ENCODE measurements around the gene BMP5.
"Not testable (repeated sequence)": the region's sequence is repeated elsewhere in the genome, so short reads cannot be mapped to it uniquely, and the experiment has no call there.

The BMP5 gene

DNA sequence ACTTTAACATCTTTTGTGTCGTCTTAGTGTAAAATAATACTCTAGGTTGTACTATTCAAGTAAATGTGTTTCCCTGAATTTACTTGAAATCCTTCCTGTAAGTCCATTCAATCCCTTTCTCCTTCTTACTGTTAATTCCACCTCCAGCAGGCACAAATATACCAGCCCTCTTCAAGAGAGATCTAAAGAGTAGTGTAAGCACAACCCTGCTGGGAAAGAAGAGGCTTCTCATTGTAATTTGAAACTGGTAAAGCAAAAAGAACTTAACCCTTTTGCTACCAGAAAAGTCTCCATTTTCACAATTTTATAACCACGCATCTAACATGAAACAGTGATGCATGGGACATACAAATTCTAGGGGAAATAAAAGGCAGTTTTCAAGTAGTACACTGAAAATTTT lies at the start of gene BMP5:
BMP5 (minus strand) TSS at position 191 of the 400 bp plus-strand sequence. CDS start 725 bp downstream, outside the sequence.
- no peak for DNase-seq

DNA sequence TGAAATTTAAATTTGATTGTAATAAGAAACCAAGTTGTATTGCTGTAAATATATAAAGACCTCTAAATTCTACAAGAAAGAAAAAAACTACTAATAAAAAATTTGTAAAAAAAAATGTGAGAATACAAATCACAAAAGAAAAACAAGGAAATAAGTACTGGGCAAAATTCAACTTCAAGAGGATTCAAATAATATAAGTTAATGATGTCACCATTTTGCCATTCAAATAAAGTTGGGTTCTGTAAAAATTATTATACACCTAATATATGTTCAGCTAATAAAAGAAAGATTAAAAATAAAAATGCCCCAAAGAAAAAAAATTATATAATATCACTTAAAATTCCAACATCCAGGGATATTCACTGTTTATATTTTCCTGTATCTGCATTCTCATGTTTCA lies 47.0 kb upstream of the BMP5 start:
- DNase-seq = no peak

GRCh38 chr6:55919716-55920308 lies 44.4 kb upstream of the BMP5 start:
- no peak for DNase-seq

DNA sequence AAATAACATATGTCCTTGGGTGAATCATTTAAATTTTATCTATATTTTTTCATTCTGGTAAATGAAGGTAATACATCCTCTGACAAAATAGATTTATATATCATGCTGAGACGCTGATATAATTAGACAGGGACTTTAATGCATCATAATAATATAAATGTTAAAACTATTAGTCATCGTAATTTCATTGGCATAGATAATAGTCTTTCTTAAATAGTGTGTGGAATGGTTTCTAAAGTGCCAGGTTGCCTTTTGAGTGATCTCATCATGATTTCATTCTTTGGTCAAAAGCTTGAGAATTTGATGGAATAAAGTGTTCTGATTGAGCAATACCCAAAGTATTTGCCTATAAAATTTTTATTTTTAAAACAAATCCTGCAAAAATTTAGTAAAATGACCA lies 43.2 kb upstream of the BMP5 start:
- DNase-seq = no peak

DNA sequence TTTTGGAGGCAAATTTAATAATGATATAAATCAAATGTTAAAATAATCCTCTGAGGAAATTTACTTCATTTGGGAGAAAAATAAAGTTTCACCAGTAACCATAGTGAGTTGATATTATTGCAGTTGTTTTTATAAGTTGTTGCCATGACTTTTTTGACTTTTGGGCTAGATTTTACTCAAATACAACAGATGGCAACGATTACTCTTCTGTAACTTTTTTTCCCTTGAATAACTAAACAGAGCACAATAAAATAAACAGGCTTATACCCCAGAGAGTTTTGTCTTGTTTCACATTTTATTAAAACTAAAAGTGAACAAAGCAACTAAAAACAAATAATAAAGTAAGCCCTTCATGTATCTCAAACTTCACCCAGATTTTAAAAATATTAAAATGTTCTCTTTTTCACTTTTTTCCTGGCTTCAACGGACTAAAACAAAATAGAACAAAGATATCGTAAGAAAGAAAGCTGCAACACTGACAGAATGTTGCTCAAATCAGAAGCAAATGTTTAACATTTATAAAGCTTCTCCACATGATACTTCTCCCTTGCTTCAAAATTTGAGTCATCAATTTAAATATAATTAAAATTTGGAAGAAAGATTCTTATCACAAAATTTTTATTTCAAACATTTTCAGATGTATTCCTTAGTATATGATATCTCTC lies 42.5 kb upstream of the BMP5 start:
- no peak for DNase-seq

DNA sequence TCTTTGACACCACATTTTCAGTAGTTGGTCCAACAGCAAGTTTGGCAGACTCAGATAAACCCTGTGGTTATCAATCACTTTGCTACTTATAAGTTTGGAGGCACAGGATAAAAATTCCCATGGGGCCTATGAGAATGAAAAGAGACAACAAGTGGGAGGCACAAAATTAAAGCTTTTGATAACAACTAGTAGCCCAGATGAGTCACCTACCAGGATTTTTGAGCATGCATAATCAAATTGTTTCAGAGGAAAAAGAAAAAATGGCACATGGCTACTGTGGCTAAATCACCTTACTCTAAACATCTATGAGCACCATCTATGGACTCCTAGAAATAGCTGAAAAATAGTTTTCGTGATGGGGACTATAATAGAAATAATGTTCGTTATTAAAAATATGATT lies 40.8 kb upstream of the BMP5 start:
- no peak for DNase-seq

DNA sequence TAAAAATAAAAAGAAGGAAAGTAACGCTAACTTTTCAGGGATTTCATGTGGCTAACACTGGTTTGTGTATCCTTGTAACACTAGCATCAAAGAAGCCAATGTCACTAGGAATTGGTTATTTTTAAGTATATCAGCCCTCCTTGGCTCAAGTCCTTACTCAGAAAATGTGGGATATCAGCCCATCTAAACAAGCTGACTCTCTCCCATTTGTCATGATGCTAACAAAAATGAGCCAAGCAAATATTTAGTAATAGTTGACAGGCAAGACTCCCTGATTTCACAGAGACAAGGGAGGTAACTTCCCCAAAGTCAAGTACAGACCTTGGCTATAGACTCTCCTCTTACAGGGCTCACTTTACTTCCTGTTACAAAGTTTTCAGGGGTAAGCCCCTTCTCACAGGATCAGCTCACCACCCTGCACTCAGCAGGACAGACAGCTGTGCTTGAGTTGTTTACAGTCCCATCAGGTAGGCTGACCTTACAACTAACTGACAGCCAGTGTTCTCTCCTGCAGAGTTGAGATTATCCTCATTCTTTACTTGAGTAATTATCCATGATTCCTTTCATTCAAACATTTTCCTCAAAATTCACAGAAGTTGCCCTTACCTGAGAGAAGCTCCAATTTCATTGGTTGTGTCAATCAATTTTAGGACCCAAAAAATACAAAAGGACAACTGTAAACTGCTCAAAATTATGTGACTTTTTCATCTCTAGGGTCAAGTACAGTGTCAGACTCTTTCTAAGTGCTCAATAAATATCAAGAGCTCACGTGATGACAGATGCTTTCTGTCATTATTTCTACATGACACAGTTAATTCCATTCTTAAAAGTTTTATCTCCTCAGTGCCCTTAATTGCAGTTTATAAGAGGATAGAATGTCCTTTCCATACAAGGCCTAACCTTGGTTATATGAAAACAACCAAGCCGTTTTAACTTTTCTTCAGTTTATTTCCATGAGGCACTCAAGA lies 38.1 kb upstream of the BMP5 start:
- DNase-seq = no peak

GRCh38 chr6:55910466-55910865 lies 35.1 kb upstream of the BMP5 start:
- not testable (repeated sequence) for DNase-seq

- not testable (repeated sequence) for DNase-seq
These were observed 34.5 kb upstream of the BMP5 start for GRCh38 chr6:55909911-55910310.

DNA sequence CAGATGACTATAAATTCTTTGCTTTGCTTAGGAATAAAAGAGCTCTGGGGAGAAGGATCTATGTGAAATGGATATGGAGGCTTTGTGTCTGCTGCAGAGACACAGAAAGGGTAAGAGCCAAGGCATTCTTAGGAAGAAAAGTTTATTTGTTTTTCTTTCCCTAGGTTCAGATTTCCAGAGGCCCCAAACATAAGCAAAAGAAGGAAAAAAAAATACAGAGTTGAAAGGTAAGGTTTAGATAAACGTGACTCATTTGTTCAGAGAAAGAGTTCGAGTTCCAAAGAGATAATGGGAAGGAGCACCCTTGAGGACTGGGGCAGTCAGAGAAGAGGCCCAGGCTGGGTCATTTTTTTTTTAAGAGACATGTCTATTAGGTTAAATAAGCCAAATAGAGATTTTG lies 27.4 kb upstream of the BMP5 start:
- DNase-seq = no peak

GRCh38 chr6:55901765-55902270 lies 26.4 kb upstream of the BMP5 start:
- no peak for DNase-seq

DNA sequence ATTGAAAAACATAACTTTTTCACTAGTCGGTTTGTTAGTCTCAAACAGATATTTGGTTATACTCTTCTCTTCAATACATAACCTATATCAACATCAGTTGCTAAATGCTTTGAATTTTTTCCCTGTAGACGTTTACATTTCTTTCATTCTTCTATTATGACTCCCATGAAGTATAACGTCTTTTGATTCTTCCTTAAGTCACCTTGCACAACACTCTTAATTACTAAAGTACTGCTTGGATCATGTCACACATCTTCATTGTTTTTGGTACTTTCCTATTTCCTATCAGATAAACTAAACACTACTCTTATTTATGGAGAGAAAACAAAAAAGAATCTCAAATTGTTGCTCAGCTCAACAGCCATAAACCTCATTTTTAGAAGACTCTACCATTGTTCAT lies 23.0 kb upstream of the BMP5 start:
- no peak for DNase-seq

GRCh38 chr6:55897346-55897745 lies 22.0 kb upstream of the BMP5 start:
- DNase-seq = no peak

GRCh38 chr6:55895972-55896730 lies 20.8 kb upstream of the BMP5 start:
- no peak for DNase-seq

DNA sequence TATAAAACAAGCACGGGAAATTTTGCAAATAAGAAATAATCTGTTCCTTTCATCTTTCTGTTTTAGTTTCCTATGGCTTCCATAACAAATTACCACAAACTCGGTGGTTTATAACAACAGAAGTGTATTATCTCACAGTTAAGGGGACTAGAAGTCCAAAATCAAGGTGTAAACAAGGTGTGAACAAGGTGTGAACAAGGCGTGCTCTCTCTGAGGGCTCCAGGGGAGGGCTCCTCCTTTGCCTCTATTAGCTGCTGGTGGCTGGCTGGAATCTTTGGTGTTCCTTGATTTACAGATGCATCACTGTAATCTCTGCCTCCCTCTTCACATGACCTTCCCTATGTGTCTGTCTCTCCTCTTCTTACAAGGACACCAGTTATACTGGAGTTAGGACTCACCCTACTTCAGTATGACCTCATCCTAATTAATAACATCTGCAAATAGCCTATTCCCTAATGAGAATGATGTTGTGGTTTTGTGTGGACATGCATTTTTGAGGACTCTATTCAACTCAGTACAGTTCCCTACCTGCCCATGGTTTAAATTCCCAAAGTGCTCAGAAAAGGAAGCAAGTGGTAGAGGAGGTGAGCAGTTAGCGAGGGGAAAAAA lies 17.5 kb upstream of the BMP5 start:
- no peak for DNase-seq

DNA sequence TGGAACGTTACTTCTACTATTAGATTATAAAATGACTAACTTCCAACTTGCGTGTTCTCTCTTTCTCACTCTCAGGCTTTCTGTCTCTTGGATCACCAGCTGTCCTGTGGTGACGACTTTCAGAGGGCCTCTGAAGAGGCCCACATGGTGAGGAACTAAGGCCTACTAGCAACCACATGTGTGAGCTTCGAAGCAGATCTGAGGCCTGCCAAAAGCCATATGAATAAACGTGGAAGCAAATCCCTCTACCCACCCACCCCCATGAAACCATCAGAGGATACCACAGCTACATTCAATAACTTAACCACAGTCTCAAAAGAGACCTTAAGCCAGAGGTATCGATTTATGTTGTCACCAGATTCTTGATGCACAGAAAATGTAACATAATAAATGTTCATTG lies 13.5 kb upstream of the BMP5 start:
- DNase-seq = no peak

GRCh38 chr6:55886185-55886836 lies 10.9 kb upstream of the BMP5 start:
- no peak for DNase-seq

- no peak for DNase-seq
These were observed 7.6 kb upstream of the BMP5 start for GRCh38 chr6:55882718-55883569.

- no peak for DNase-seq
These were observed 1.9 kb upstream of the BMP5 start for GRCh38 chr6:55877283-55877682.

DNA sequence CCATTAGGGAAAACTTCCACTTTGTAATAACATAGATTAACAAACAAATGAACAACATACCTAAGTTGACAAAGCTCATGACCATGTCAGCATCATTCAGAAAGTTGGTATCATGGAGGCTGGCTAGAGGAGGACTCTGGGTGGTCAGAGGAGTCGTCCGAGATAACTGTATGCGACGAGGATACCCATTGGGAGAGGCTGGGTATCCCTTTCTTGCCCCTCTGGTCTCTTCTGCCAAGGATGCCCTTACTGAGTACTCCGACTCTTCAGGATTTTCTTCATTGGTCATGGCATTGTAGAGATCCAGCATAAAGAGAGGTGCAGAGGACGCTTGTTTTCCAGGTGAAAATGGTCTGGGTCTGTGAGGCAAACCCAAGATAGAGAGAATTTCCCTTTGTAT lies 1.1 kb downstream of the BMP5 start:
- DNase-seq = no peak

GRCh38 chr6:55872866-55873265 lies 2.5 kb downstream of the BMP5 start:
- DNase-seq = no peak
